Stimulated activated memory B cell treated with anti-CD40 and anti-IgM and Interleukin-4, amounts not matched to agents 10 μg/mL and 1 μg/mL and 100 μg/mL, for 72 hours (primary cell): ENCODE results near the gene GNE.
A peak's percentile ranks its signal among the peaks of the same experiment; 100 is the strongest.
"Not testable (repeated sequence)": the region's sequence is repeated elsewhere in the genome, so short reads cannot be mapped to it uniquely, and the experiment has no call there.

Experiments used
- ATAC-seq: fragments of 150-1000 bp; cut with Tn5 transposase; 2 replicates; pipeline ENCODE4 v1.10.0; 2021
- H3K27ac Mint-ChIP-seq: one replicate; pipeline ENCODE4 v1.8.0; 2022; ENCODE audit warnings: mild to moderate bottlenecking, mixed read lengths
- H3K27me3 Mint-ChIP-seq: one replicate; pipeline ENCODE4 v1.8.0; 2022; ENCODE audit warnings: mixed read lengths
- H3K36me3 Mint-ChIP-seq: one replicate; pipeline ENCODE4 v1.8.0; 2022; ENCODE audit warnings: mixed read lengths
- H3K4me1 Mint-ChIP-seq: one replicate; pipeline ENCODE4 v1.8.0; 2022; ENCODE audit warnings: mixed read lengths
- H3K4me3 Mint-ChIP-seq: one replicate; pipeline ENCODE4 v1.8.0; 2022; ENCODE audit warnings: mild to moderate bottlenecking, moderate library complexity, mixed read lengths
- H3K9me3 Mint-ChIP-seq: one replicate; pipeline ENCODE4 v1.8.0; 2022; ENCODE audit warnings: mixed read lengths

GNE gene

DNA sequence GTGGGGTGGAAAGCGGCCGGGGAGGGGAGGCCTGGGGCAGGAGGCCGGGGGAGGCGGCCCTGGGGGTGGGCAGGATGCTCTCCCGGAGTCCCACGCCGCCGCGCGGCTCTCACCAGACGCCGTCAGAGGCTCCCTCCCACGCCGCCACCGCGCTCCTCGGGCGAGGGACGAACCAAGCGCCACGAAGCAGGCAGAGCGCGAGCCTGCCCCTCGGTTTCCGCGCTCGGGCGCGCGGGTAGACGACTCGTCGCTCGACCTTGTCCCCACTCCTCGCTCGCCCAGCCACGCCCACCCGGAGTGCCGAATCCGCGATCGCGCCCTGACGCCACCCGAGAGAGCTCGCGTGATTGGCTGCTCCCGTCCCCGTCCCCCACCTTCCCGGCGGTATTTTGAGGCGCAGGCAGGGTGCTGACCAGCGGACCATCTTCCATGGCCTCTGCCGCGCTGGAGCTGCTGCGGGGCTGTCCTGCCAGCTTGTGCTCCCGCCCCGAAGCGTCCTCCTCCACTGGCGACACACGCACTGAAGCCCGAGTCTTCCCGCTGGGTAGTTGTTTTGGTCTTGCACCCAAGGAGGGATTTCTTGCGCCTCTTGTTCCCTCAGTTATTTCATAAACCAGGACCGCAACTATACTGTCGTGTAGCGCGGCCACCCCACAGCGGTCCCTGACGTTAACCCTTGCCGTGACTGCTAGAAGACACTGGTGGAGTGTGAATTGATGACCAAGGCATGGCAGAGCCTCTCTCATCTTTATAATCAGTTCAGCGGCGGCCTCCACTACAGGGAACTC, at the start of gene GNE:
TSS of gene GNE (minus strand) at position 241 of the 788 bp plus-strand sequence. CDS start 9,093 bp downstream, outside the sequence.
- H3K27ac Mint-ChIP-seq = peak within 1 kb of the TSS; percentile 95
- no peaks in the 10 kb centered on the region for H3K36me3 Mint-ChIP-seq
- no peaks in the 10 kb centered on the region for H3K4me1 Mint-ChIP-seq
- peak within 1 kb of the TSS; percentile 99 for H3K4me3 Mint-ChIP-seq
- H3K27me3 Mint-ChIP-seq = no peaks in the 10 kb centered on the region
- H3K9me3 Mint-ChIP-seq = no peaks in the 10 kb centered on the region
- peak; percentile 96 for ATAC-seq

DNA sequence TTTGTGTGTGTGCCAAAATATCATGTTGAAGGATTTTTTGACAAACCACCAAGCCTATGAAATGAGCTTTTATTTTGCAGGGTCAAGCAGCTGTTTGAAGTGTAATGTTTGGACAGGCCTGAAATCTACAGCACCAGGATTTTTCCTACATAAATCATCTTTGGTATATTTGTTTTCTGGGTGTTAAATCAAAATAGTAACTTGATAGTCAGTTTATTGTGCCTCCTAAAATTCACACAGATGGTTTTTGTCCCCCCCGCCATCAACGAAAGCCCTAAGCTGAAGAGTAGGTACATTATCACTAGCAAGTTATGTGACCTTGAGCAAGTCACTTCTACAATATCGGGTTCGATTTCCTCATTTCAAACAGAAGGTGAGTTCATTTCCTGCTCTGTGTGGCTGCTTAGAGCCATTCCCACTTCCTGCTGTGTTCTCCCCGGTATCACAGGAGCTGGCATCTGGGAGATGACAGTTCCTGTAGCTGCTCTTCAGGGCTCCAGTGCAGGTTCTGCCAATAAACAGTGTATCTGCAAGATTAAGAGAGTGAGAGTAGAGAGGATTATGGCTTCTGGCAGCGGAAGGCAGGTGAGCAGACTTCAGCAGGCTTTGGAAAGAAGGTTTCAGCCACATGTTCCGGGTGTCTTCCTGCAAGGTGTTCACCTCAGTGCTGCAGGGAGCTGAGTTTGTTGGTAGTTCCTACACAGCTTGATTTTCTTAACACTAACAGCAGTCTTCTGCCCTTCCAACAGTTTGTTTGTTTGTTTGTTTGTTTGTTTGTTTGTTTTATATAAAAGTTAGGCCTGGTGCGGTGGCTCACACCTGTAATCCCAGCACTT, 48.4 kb upstream of the GNE start:
- Mint-ChIP-seq H3K27ac (no peak overlapping the region), H3K9me3 (no peaks in the 10 kb centered on the region), H3K4me3 (no peak overlapping the region), H3K36me3 (no peaks in the 10 kb centered on the region), H3K27me3 (no peaks in the 10 kb centered on the region), H3K4me1 (no peaks in the 10 kb centered on the region)
- no peak for ATAC-seq

GRCh38 chr9:36304366-36304765, 46.1 kb upstream of the GNE start:
- ATAC-seq, H3K27me3 Mint-ChIP-seq, H3K4me3 Mint-ChIP-seq, H3K4me1 Mint-ChIP-seq, H3K9me3 Mint-ChIP-seq, H3K36me3 Mint-ChIP-seq, H3K27ac Mint-ChIP-seq: not testable (repeated sequence)

GRCh38 chr9:36301227-36301626, 43.0 kb upstream of the GNE start:
- ATAC-seq = no peak
- Mint-ChIP-seq H3K27ac (no peak overlapping the region), H3K4me3 (no peak overlapping the region), H3K4me1 (no peaks in the 10 kb centered on the region), H3K27me3 (no peaks in the 10 kb centered on the region), H3K36me3 (no peaks in the 10 kb centered on the region), H3K9me3 (no peaks in the 10 kb centered on the region)

DNA sequence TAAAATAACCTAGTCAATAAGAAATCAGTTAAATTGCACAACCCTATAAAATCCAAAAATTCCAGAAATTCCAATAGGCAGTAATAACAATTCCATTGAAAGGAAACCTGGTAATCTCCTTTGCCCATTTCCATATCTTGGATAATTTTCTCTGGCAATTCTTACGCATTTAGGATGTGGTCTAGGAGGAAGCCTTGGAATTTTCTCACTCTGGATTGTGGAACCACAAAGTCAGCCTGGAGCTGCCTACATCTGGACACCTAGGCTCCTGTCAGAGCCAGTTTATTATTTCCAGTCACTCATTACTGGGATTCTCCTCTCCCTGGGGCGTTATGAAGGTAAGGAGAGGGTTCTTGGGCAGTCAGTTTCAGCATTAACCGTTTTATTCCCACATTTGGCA, 40.3 kb upstream of the GNE start:
- no peaks in the 10 kb centered on the region for H3K9me3 Mint-ChIP-seq

DNA sequence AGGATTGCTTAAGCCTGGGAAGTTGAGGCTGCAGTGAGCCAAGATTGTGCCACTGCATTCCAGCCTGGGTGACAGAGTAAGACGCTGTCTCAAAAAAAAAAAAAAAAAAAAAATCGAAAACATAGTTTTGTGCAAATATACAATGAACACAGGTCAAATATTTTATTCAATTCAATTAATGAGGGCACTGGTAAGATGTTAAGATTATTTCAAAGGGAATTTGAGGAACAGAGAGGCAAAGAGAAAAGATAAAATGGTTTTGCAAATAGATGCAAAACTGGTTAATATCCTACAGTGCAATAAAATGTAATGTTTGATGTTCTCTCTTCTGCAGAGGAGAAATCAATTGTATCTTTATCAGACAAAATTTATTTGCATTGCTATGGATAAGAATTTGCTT, 39.5 kb upstream of the GNE start:
- no peak for ATAC-seq
- H3K27ac Mint-ChIP-seq = no peak overlapping the region
- no peak overlapping the region for H3K4me3 Mint-ChIP-seq

More for the DNA sequence above, 40.3 kb upstream of the GNE start:
- no peaks in the 10 kb centered on the region for H3K27me3 Mint-ChIP-seq
- ATAC-seq = no peak
- H3K4me1 Mint-ChIP-seq = no peaks in the 10 kb centered on the region
- no peak overlapping the region for H3K4me3 Mint-ChIP-seq
- no peak overlapping the region for H3K27ac Mint-ChIP-seq
- no peaks in the 10 kb centered on the region for H3K36me3 Mint-ChIP-seq

GRCh38 chr9:36294996-36295395, 36.7 kb upstream of the GNE start:
- not testable (repeated sequence) for H3K9me3 Mint-ChIP-seq, H3K27ac Mint-ChIP-seq, H3K27me3 Mint-ChIP-seq, ATAC-seq, H3K4me1 Mint-ChIP-seq, H3K36me3 Mint-ChIP-seq, H3K4me3 Mint-ChIP-seq

More for the DNA sequence above, 39.5 kb upstream of the GNE start:
- Mint-ChIP-seq H3K27me3 (no peaks in the 10 kb centered on the region), H3K36me3 (no peaks in the 10 kb centered on the region), H3K4me1 (no peaks in the 10 kb centered on the region), H3K9me3 (no peaks in the 10 kb centered on the region)

DNA sequence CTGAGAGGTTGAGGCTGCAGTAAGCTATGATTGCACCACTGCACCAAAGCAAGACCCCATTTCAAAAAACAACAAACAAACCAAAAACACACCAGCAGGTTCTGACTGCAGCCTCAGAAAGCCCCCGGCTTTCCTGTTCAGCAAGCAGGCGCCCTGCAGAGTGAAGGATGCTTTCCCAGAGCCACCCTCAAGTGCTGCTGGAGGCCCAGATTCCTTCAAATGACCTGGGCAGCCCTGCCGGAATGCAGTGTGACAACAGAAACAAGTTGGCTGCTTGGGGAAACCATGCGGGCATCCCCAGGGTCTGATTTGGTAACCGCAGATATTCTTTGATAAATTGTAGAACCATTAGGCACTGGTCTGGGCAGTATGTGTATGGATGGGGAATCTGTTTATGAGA, 35.7 kb upstream of the GNE start:
- Mint-ChIP-seq H3K27ac (no peak overlapping the region), H3K36me3 (no peaks in the 10 kb centered on the region), H3K9me3 (no peaks in the 10 kb centered on the region), H3K4me1 (no peaks in the 10 kb centered on the region), H3K27me3 (no peaks in the 10 kb centered on the region), H3K4me3 (no peak overlapping the region)
- no peak for ATAC-seq

DNA sequence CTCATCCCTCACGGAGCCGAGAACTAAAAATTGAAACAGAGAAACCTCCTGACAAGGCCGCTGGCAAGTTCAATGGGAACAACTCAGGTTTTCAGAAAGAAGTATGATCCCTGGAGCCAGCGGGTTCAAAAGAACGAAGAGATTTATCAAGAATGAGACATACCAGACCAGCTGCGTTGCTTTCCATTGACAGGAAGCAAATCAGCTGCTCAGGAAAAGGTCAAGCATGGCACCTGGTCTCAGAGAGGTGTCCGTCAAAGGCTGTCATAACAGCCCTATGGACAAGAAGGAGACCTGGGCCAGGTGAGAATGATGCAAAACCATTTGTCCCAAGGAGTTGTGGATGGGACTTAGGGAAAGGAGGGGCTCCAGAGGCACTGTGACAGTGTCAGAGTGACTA, 34.9 kb upstream of the GNE start:
- H3K36me3 Mint-ChIP-seq = no peaks in the 10 kb centered on the region
- no peaks in the 10 kb centered on the region for H3K9me3 Mint-ChIP-seq
- no peaks in the 10 kb centered on the region for H3K4me1 Mint-ChIP-seq
- H3K4me3 Mint-ChIP-seq = no peak overlapping the region
- H3K27me3 Mint-ChIP-seq = no peaks in the 10 kb centered on the region
- no peak overlapping the region for H3K27ac Mint-ChIP-seq
- no peak for ATAC-seq

DNA sequence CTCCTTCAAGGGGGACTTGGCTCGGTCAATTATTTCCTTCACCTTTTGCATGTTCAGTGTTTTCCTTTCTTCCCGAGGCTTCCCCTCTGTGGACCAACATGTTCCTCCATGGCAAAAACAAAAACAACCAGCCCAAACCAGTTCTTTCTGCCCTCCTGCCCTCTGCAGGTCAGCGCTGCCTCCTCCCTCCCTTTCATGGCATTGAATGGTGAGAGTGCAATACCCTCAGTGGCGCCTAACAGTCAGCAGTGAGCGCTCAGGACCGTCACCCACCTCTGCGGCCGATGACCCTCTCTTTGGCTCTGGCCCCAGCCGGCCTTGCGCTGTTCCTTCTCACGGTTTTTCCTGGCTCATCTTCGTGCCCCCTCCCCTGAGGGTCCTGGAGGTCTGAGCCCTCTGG, 34.4 kb upstream of the GNE start:
- Mint-ChIP-seq H3K27me3 (no peaks in the 10 kb centered on the region), H3K9me3 (no peaks in the 10 kb centered on the region), H3K36me3 (no peaks in the 10 kb centered on the region), H3K4me3 (no peak overlapping the region), H3K27ac (no peak overlapping the region), H3K4me1 (no peaks in the 10 kb centered on the region)
- no peak for ATAC-seq

DNA sequence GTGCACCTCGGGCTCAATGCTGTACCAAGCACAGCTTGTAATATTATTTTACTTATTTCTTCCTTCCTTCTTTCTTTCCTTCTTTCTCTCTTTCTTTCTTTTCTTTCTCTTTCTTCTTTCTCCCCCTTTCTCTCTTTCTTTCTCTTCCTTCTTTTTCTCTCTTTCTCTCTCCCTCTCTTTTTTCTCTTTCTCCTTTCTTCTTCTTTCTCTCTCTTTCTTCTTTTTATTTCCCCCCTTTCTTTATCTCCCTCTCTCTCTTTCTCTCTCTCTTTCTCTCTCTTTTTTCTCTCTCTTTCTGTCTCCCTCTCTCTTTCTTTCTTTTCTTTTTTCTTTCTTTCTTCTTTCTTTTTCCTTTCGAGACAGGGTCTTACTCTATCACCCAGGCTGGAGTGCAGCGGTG, 32.7 kb upstream of the GNE start:
- Mint-ChIP-seq H3K27ac (no peak overlapping the region), H3K4me1 (no peaks in the 10 kb centered on the region), H3K9me3 (no peaks in the 10 kb centered on the region), H3K36me3 (no peaks in the 10 kb centered on the region), H3K27me3 (no peaks in the 10 kb centered on the region), H3K4me3 (no peak overlapping the region)
- ATAC-seq = no peak

DNA sequence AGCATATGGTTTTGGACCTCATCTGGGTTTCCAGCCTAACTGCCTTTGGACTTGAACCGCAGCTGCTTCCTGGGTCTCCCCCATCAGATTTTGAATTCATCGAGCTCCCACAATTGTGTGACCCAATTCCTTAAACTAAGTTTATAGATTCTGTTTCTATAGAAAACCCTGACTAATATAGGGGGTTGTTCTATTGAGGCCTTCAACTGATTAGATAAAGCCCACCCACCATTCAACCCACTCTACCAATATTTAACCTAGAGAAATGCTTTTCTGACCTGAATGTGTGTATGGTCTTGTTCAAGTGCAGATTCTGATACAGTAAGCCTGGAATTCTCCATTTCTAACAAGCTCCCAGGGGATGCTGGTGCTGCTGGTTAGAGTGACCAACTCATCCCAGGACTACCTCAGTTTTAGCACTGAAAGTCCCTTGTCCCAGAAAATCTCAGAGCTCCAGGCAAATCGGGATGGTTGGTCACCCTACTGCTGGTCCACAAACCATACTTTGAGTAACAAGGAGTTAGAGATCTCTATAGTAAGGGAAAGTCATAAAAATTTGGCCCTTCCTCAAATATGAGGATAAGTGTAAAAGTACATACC, 31.7 kb upstream of the GNE start:
- ATAC-seq = no peak

DNA sequence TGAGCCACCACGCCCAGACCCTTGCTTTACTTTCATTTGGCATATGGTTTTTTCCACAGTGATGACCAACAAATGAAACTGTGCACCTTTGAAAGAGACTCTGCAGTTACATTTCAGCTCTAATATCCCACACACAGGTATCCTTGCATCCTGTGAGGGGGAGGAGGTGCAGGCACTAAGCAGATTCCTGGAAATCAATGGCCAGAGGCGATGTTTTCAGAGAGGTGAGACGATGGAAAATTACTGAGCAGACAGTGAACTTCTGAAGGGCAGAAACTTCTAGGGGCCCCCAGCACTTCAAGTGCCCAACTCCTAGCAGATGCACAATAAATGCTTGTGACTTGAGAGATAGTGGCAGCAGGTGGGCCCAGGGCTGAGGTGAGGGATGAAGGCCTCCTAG, 29.8 kb upstream of the GNE start:
- H3K9me3 Mint-ChIP-seq = no peaks in the 10 kb centered on the region
- no peak overlapping the region for H3K27ac Mint-ChIP-seq
- no peaks in the 10 kb centered on the region for H3K36me3 Mint-ChIP-seq
- no peaks in the 10 kb centered on the region for H3K27me3 Mint-ChIP-seq
- H3K4me3 Mint-ChIP-seq = no peak overlapping the region
- ATAC-seq = no peak
- H3K4me1 Mint-ChIP-seq = no peaks in the 10 kb centered on the region

More for the DNA sequence above, 31.7 kb upstream of the GNE start:
- no peaks in the 10 kb centered on the region for H3K27me3 Mint-ChIP-seq
- H3K4me3 Mint-ChIP-seq = no peak overlapping the region
- no peak overlapping the region for H3K27ac Mint-ChIP-seq
- H3K4me1 Mint-ChIP-seq = no peaks in the 10 kb centered on the region
- no peaks in the 10 kb centered on the region for H3K9me3 Mint-ChIP-seq
- H3K36me3 Mint-ChIP-seq = no peaks in the 10 kb centered on the region

DNA sequence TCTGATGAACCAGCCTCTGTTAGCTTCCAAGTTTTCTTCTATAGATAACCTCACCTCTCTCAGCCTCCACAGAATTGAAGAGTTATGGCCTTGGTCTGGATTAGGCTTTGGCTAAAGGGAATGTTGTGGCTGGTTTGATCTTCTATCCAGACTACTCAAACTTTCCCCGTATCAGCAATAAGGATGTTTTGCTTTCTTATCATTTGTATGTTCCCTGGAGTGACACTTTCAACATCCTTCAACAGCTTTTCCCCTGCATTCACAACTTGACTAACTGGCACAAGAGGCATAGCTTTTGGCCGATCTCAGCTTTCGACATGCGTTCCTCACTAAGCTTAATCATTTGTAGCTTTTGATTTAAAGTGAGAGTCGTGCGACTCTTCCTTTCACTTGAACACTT, 28.1 kb upstream of the GNE start:
- Mint-ChIP-seq H3K27ac (no peak overlapping the region), H3K4me3 (no peak overlapping the region), H3K27me3 (no peaks in the 10 kb centered on the region), H3K4me1 (no peaks in the 10 kb centered on the region), H3K9me3 (no peaks in the 10 kb centered on the region), H3K36me3 (no peaks in the 10 kb centered on the region)
- no peak for ATAC-seq

GRCh38 chr9:36284226-36284625, 26.0 kb upstream of the GNE start:
- H3K36me3 Mint-ChIP-seq = no peaks in the 10 kb centered on the region
- H3K9me3 Mint-ChIP-seq = no peaks in the 10 kb centered on the region
- H3K27me3 Mint-ChIP-seq = no peaks in the 10 kb centered on the region
- no peak overlapping the region for H3K27ac Mint-ChIP-seq
- no peaks in the 10 kb centered on the region for H3K4me1 Mint-ChIP-seq
- no peak for ATAC-seq
- H3K4me3 Mint-ChIP-seq = no peak overlapping the region
